Muscle layer of colon (tissue), 2 donors: ENCODE measurements around the gene GPR160.
"Not testable (repeated sequence)": the region's sequence is repeated elsewhere in the genome, so short reads cannot be mapped to it uniquely, and the experiment has no call there.

Experiments used
- H3K27ac ChIP-seq: one replicate; pipeline ENCODE4 v1.7.0; 2013; ENCODE audit warnings: low read depth, mild to moderate bottlenecking, low read length, moderate library complexity
- H3K27me3 ChIP-seq, 2 donors: one replicate each; pipeline ENCODE4 v1.7.0; 2013; ENCODE audit warnings: low read length in 2 of 2, mild to moderate bottlenecking in 2 of 2; ENCODE audit not compliant: insufficient read depth in 2 of 2, control insufficient read depth in 1 of 2
- H3K36me3 ChIP-seq: one replicate; pipeline ENCODE4 v1.7.0; 2013; ENCODE audit warnings: mild to moderate bottlenecking, low read length; ENCODE audit not compliant: insufficient read depth
- H3K4me1 ChIP-seq: one replicate; pipeline ENCODE4 v1.7.0; 2013; ENCODE audit warnings: mild to moderate bottlenecking, low read length; ENCODE audit not compliant: insufficient read depth
- H3K4me3 ChIP-seq, 2 donors: one replicate each; pipeline ENCODE4 v1.7.0; 2013; ENCODE audit warnings: low read length in 2 of 2, low read depth in 1 of 2, mild to moderate bottlenecking in 1 of 2, moderate library complexity in 1 of 2
- H3K9ac ChIP-seq: one replicate; pipeline ENCODE4 v1.7.0; 2013; ENCODE audit warnings: low read length
- H3K9me3 ChIP-seq: one replicate; pipeline ENCODE4 v1.7.0; 2013; ENCODE audit warnings: mild to moderate bottlenecking, low read length
- donor health status: abdominal sarcoma.
- donor health status: Adenocarcinoma of cecum.

The GPR160 gene

DNA sequence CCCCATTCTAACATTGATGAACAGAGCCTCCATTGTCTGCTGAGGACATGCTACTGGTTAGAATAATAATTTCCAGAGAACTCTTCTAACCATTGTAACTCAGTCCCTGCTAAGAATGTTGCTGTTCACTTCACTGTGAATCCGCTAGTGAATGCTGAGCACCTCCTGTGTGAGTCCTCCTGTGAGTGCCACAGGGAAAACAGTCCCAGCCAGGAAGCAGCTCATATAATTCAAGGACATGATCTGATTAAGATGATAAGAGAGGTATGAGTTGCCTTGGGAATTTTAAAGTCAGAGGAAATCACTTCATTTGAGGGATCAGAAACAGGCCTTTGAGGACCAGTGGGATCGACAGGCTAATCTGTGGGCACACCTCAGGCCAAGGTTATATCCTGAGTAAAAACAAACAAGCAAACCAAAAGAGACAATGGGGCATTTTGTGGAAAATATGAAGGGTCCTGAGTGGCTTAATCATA lies 33.9 kb upstream of the GPR160 start:
- no peak overlapping the region for H3K4me3 ChIP-seq
- H3K4me1 ChIP-seq = no peaks in the 10 kb centered on the region
- H3K27me3 ChIP-seq = no peaks in the 10 kb centered on the region
- H3K36me3 ChIP-seq = no peaks in the 10 kb centered on the region
- no peak overlapping the region for H3K9ac ChIP-seq
- H3K27ac ChIP-seq = no peak overlapping the region
- H3K9me3 ChIP-seq = no peaks in the 10 kb centered on the region

DNA sequence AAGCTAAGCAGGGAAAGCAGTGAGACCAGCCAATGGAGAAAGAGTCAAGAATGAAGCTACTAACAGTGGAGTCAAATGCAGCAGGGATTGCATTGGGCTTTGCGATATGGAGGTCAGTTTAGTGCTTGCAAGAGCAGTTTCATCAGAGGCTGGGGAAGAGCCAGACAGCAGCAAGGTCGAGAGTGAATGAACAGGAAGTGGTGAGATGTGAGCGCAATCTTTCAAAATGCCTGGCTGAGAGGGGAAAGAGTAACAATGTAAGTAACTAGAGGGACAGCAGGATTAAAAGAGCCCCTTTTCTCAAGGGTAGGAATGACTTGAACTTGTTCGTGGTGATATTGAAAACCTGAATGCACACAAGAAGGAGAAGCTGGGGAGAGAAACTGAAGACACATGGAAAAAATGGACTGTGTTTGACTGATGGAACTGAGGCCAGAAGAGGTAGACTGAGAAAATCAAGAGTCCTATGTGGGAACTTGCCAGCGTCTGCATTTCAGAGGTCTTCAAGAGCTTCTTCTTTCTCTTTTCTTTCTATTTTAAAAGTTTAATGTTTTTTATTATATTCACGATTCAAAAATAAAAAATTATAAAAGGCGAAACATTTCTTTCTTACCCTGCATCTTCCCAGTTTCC lies 30.6 kb upstream of the GPR160 start:
- no peak overlapping the region for H3K9ac ChIP-seq
- H3K27ac ChIP-seq = no peak overlapping the region
- H3K9me3 ChIP-seq = no peaks in the 10 kb centered on the region
- no peaks in the 10 kb centered on the region for H3K4me1 ChIP-seq
- H3K27me3 ChIP-seq = no peaks in the 10 kb centered on the region
- no peaks in the 10 kb centered on the region for H3K36me3 ChIP-seq
- H3K4me3 ChIP-seq = no peak overlapping the region

- no peaks in the 10 kb centered on the region for H3K27me3 ChIP-seq
- no peak overlapping the region for H3K4me3 ChIP-seq
- no peaks in the 10 kb centered on the region for H3K36me3 ChIP-seq
- no peak overlapping the region for H3K27ac ChIP-seq
- H3K9me3 ChIP-seq = no peaks in the 10 kb centered on the region
- H3K9ac ChIP-seq = no peak overlapping the region
- no peaks in the 10 kb centered on the region for H3K4me1 ChIP-seq
Observed at GRCh38 chr3:170010498-170010897, 27.3 kb upstream of the GPR160 start.

- H3K27me3 ChIP-seq = no peaks in the 10 kb centered on the region
- H3K36me3 ChIP-seq = no peaks in the 10 kb centered on the region
- no peak overlapping the region for H3K4me3 ChIP-seq
- H3K9me3 ChIP-seq = no peaks in the 10 kb centered on the region
- H3K27ac ChIP-seq = no peak overlapping the region
- H3K9ac ChIP-seq = no peak overlapping the region
- no peaks in the 10 kb centered on the region for H3K4me1 ChIP-seq
Observed at GRCh38 chr3:170012683-170013400, 25.0 kb upstream of the GPR160 start.

DNA sequence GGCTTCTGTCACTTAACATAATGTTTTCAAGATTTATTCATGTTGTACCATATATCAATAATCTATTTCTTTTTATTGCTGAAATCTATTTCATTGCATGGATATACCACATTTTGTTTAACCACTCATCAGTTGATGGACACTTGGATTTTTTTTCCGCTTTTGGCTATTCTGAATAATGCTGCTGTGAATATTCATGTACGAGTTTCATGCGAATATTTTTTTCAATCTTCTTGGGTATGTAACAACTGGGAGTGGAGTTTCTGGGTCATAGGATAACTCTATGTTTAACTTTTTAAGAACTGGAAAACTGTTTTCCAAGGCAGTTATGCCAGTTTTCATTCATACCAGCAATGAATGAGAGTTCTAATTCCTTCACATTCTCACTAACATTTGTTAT lies 21.7 kb upstream of the GPR160 start:
- H3K9ac ChIP-seq = no peak overlapping the region
- no peak overlapping the region for H3K27ac ChIP-seq
- no peaks in the 10 kb centered on the region for H3K27me3 ChIP-seq
- no peaks in the 10 kb centered on the region for H3K36me3 ChIP-seq
- no peaks in the 10 kb centered on the region for H3K9me3 ChIP-seq
- H3K4me3 ChIP-seq = no peak overlapping the region
- no peaks in the 10 kb centered on the region for H3K4me1 ChIP-seq

GRCh38 chr3:170019306-170019705 lies 18.5 kb upstream of the GPR160 start:
- not testable (repeated sequence) for H3K27me3 ChIP-seq, H3K9me3 ChIP-seq, H3K27ac ChIP-seq, H3K4me3 ChIP-seq, H3K36me3 ChIP-seq, H3K9ac ChIP-seq, H3K4me1 ChIP-seq

- Histone ChIP-seq H3K9ac (no peak overlapping the region), H3K4me1 (no peaks in the 10 kb centered on the region), H3K4me3 (no peak overlapping the region), H3K9me3 (no peaks in the 10 kb centered on the region), H3K27me3 (no peaks in the 10 kb centered on the region), H3K36me3 (no peaks in the 10 kb centered on the region), H3K27ac (no peak overlapping the region)
Observed at GRCh38 chr3:170021083-170021482, 16.7 kb upstream of the GPR160 start.

DNA sequence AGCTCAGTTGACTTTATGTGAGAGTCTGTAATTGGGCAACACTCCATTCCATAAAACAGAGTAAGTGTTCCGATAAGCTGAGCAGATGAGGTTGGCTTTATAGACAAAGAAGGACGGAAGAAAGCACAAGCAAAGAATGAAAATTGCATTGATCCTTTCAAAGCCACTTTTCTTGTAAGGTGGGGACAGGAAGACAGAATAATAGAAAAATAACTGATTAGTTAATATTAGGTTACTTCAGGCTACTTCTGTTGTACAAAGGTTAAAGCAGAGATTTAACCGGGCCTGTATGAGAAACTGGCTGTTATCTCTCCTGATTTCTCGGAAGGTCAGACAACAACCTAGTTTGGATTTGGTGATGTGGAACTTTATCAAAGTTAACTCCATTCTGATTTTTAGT lies 15.5 kb upstream of the GPR160 start:
- Histone ChIP-seq H3K27me3 (no peaks in the 10 kb centered on the region), H3K36me3 (no peaks in the 10 kb centered on the region), H3K9ac (no peak overlapping the region), H3K27ac (no peak overlapping the region), H3K4me3 (no peak overlapping the region), H3K4me1 (no peaks in the 10 kb centered on the region), H3K9me3 (no peaks in the 10 kb centered on the region)

DNA sequence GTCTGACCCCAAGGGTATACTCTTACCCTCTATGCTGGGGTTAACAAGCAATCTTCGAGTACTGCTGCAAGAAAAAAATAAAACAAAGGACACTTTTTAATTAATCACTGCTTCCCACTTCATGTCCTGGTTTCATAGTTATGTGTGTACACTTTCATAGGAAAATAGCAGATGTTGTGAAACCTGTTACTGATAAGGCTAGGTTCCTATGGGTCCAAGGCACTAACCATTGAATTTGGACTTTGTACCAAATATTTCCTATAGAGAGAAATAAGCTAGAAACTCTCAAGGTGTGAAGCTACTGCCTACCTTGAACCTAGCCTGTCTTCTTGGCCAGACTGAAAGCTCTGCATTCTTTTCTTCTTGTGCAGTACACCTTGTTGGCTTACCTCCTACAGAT lies 14.6 kb upstream of the GPR160 start:
- no peaks in the 10 kb centered on the region for H3K36me3 ChIP-seq
- H3K27me3 ChIP-seq = no peaks in the 10 kb centered on the region
- no peak overlapping the region for H3K4me3 ChIP-seq
- H3K27ac ChIP-seq = no peak overlapping the region
- no peak overlapping the region for H3K9ac ChIP-seq
- no peaks in the 10 kb centered on the region for H3K9me3 ChIP-seq
- H3K4me1 ChIP-seq = no peaks in the 10 kb centered on the region

DNA sequence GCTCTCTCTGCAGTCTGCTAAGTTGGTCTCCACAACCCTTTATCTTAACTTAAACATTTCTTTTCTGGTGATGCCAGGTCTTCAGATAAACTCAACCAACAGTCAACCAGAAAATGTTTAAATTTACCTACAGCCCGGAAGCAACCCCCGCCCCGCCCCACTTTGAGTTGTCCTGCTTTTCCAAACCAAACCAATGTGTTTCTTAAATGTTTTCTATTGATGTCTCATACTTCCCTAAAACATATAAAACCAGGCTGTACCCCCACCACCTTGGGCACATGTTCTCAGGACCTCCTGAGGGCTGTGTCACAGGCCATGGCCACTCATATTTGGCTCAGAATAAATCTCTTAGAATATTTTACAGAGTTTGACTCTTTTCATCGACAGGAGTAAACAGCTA lies 13.2 kb upstream of the GPR160 start:
- H3K36me3 ChIP-seq = no peaks in the 10 kb centered on the region
- no peak overlapping the region for H3K4me3 ChIP-seq
- H3K9me3 ChIP-seq = no peaks in the 10 kb centered on the region
- no peak overlapping the region for H3K9ac ChIP-seq
- no peaks in the 10 kb centered on the region for H3K27me3 ChIP-seq
- no peaks in the 10 kb centered on the region for H3K4me1 ChIP-seq
- H3K27ac ChIP-seq = no peak overlapping the region

GRCh38 chr3:170027233-170028102 lies 10.3 kb upstream of the GPR160 start:
- no peaks in the 10 kb centered on the region for H3K27me3 ChIP-seq
- no peaks in the 10 kb centered on the region for H3K4me1 ChIP-seq
- H3K9ac ChIP-seq = no peak overlapping the region
- H3K9me3 ChIP-seq = no peaks in the 10 kb centered on the region
- no peaks in the 10 kb centered on the region for H3K36me3 ChIP-seq
- no peak overlapping the region for H3K27ac ChIP-seq
- no peak overlapping the region for H3K4me3 ChIP-seq
